Type B pancreatic cell (in vitro differentiated cells): Measurements from ENCODE around the gene CDC14B. TPM values are rescaled to one million over a fixed set of nuclear protein-coding genes. Genes with fewer than 3 reads are reported as not detected.

Experiments used
- DNase-seq: peaks from one replicate; pipeline ENCODE4 v3.0.0; 2021; ENCODE audit warnings: mixed read lengths; ENCODE audit not compliant: unreplicated experiment; ENCODE audit errors: extremely low spot score
- H3K27ac Mint-ChIP-seq: 2 replicates; pipeline ENCODE4 v1.8.0; 2021; ENCODE audit warnings: mild to moderate bottlenecking, mixed read lengths
- H3K27me3 Mint-ChIP-seq: 2 replicates; pipeline ENCODE4 v1.8.0; 2021; ENCODE audit warnings: mixed read lengths
- H3K36me3 Mint-ChIP-seq: 2 replicates; pipeline ENCODE4 v1.8.0; 2021; ENCODE audit warnings: mixed read lengths
- H3K4me1 Mint-ChIP-seq: one replicate; pipeline ENCODE4 v1.8.0; 2021; ENCODE audit warnings: mixed read lengths; ENCODE audit not compliant: unreplicated experiment
- H3K4me3 Mint-ChIP-seq: 2 replicates; pipeline ENCODE4 v1.8.0; 2021; ENCODE audit warnings: mild to moderate bottlenecking, mixed read lengths
- H3K9me3 Mint-ChIP-seq: 2 replicates; pipeline ENCODE4 v1.8.0; 2021; ENCODE audit warnings: mixed read lengths
- CTCF ChIP-seq: fragments of 200-600 bp; sonication (generic); conservative IDR thresholded peaks from 2 replicates; pipeline ENCODE4 v1.5.0; 2021; ENCODE audit warnings: antibody characterized with exemption, mild to moderate bottlenecking
- total RNA-seq: library from RNA; stranded (reverse); gene quantifications from 2 replicates; pipeline ENCODE4 v1.2.1, GENCODE V29; 2021; ENCODE audit warnings: low replicate concordance

The CDC14B gene
- total RNA-seq, 1 donor from 2014 or later = 24.8 TPM

GRCh38 chr9:96565671-96566497, 53.8 kb downstream of the CDC14B start:
- no peak for DNase-seq
- no peak for TF ChIP-seq CTCF
- Mint-ChIP-seq H3K9me3 (no peaks in the 10 kb centered on the region), H3K27me3 (no peaks in the 10 kb centered on the region), H3K4me3 (peak overlapping the region; percentile 90), H3K27ac (peak overlapping the region; percentile 94), H3K4me1 (peaks cover 9% of the 10 kb centered on the region), H3K36me3 (no peaks in the 10 kb centered on the region)

- H3K27me3 Mint-ChIP-seq = no peaks in the 10 kb centered on the region
- no peak for DNase-seq
- H3K27ac Mint-ChIP-seq = no peak overlapping the region
- no peaks in the 10 kb centered on the region for H3K9me3 Mint-ChIP-seq
- no peak for TF ChIP-seq CTCF
- peaks cover 9% of the 10 kb centered on the region for H3K4me1 Mint-ChIP-seq
- H3K4me3 Mint-ChIP-seq = peak overlapping the region; percentile 27
- peaks cover 10% of the 10 kb centered on the region for H3K36me3 Mint-ChIP-seq
These were observed 55.4 kb downstream of the CDC14B start for GRCh38 chr9:96564217-96564616.

- no peaks in the 10 kb centered on the region for H3K9me3 Mint-ChIP-seq
- H3K4me3 Mint-ChIP-seq = no peak overlapping the region
- H3K36me3 Mint-ChIP-seq = peaks cover 10% of the 10 kb centered on the region
- H3K27me3 Mint-ChIP-seq = no peaks in the 10 kb centered on the region
- DNase-seq = no peak
- no peak overlapping the region for H3K27ac Mint-ChIP-seq
- no peak for TF ChIP-seq CTCF
- H3K4me1 Mint-ChIP-seq = peaks cover 8% of the 10 kb centered on the region
These were observed 60.2 kb downstream of the CDC14B start for GRCh38 chr9:96559339-96559943.

GRCh38 chr9:96557921-96558320, 61.7 kb downstream of the CDC14B start:
- Mint-ChIP-seq H3K27me3 (no peaks in the 10 kb centered on the region), H3K27ac (no peak overlapping the region)
- TF ChIP-seq CTCF = no peak

GRCh38 chr9:96556701-96557461, 62.8 kb downstream of the CDC14B start:
- H3K36me3 Mint-ChIP-seq = peaks cover 16% of the 10 kb centered on the region
- H3K4me1 Mint-ChIP-seq = peaks cover 8% of the 10 kb centered on the region
- no peak overlapping the region for H3K4me3 Mint-ChIP-seq

More at GRCh38 chr9:96557921-96558320, 61.7 kb downstream of the CDC14B start:
- Mint-ChIP-seq H3K4me1 (peaks cover 8% of the 10 kb centered on the region), H3K36me3 (peaks cover 10% of the 10 kb centered on the region), H3K9me3 (no peaks in the 10 kb centered on the region), H3K4me3 (no peak overlapping the region)
- DNase-seq = no peak

More at GRCh38 chr9:96556701-96557461, 62.8 kb downstream of the CDC14B start:
- Mint-ChIP-seq H3K9me3 (no peaks in the 10 kb centered on the region), H3K27me3 (no peaks in the 10 kb centered on the region), H3K27ac (no peak overlapping the region)
- no peak for DNase-seq
- TF ChIP-seq CTCF = no peak
